Brain microvascular endothelial cell (primary cell): Measurements from ENCODE around the gene GLP2R.

Experiments
- DNase-seq: peaks from one replicate; pipeline ENCODE4 v3.0.0-alpha.2; 2020
- H3K27ac ChIP-seq: fragments of 250-450 bp; sonication (Bioruptor Pico); 2 replicates; pipeline ENCODE4 v1.5.1; 2020; ENCODE audit warnings: mild to moderate bottlenecking, moderate library complexity
- H3K27me3 ChIP-seq: fragments of 250-450 bp; sonication (Bioruptor Pico); replicated peaks from 2 replicates; pipeline ENCODE4 v1.5.1; 2020; ENCODE audit warnings: mild to moderate bottlenecking
- H3K36me3 ChIP-seq: fragments of 250-450 bp; sonication (Bioruptor Pico); replicated peaks from 2 replicates; pipeline ENCODE4 v1.5.1; 2020; ENCODE audit warnings: mild to moderate bottlenecking
- H3K4me3 ChIP-seq: 2 replicates; pipeline ENCODE4 v1.5.1; 2011; ENCODE audit warnings: low read depth, mild to moderate bottlenecking, control low read depth, low read length, moderate library complexity
- in situ Hi-C: cut with HindIII; loops from 2 replicates; pipeline ENCODE4 v1.10.0; 2017; ENCODE audit warnings: low sequenced_read_pairs, low pct_ligation_motif_present
- TF ChIP-seq, protein P1 (sequence below): IDR thresholded peaks from 2 replicates; pipeline ENCODE4 v1.5.1; 2011; ENCODE audit warnings: low read depth, mild to moderate bottlenecking, moderate library complexity, low read length, control low read depth, inconsistent platforms; ENCODE audit errors: missing control alignments

The GLP2R gene

DNA sequence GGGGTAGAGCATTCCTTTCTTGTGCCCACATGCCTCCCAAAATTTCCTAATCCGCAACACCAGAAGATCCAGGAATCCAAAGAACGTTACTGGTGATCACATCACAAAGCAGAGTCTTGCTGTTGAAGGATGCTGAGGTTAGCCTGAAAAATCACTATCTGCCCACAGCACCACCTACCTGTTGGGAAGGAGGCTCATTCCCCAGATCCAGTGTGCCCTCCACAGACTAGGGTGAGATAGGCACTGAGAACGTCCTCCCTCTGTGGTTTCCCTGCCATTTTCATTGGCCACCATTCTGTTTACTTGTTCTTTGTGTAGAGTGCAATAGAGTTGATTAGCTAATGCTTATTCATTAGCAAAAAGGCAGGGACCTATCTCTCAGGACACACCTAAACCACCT lies 49.0 kb downstream of the GLP2R start:
- Histone ChIP-seq H3K4me3 (no peak overlapping the region), H3K27me3 (no peaks in the 10 kb centered on the region), H3K36me3 (no peaks in the 10 kb centered on the region), H3K27ac (no peak overlapping the region)
- DNase-seq, result no peak
- TF ChIP-seq, protein P1, sequence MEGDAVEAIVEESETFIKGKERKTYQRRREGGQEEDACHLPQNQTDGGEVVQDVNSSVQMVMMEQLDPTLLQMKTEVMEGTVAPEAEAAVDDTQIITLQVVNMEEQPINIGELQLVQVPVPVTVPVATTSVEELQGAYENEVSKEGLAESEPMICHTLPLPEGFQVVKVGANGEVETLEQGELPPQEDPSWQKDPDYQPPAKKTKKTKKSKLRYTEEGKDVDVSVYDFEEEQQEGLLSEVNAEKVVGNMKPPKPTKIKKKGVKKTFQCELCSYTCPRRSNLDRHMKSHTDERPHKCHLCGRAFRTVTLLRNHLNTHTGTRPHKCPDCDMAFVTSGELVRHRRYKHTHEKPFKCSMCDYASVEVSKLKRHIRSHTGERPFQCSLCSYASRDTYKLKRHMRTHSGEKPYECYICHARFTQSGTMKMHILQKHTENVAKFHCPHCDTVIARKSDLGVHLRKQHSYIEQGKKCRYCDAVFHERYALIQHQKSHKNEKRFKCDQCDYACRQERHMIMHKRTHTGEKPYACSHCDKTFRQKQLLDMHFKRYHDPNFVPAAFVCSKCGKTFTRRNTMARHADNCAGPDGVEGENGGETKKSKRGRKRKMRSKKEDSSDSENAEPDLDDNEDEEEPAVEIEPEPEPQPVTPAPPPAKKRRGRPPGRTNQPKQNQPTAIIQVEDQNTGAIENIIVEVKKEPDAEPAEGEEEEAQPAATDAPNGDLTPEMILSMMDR, result no peak
- in situ Hi-C loops, result no loop called here

DNA sequence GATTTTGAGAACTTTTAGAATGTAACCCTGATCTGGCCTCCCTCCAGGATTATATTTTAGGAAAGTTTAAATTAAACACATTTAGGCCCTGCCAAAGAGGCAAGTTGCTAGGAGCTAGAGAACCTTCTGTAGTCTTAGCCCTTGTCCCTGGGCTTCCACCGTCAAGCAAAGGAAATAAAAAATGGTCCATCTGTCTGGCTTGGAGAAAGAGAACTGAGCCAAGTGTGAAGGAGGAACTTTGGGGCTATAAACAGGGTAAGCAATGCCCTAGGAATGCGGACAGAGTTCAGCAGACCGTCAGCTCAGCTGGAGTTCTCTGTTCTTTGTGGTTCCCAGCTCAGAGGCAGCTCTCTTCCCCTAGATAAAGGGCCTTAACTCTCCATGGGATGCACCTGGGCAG lies 49.7 kb downstream of the GLP2R start:
- no peaks in the 10 kb centered on the region for H3K36me3 ChIP-seq
- TF ChIP-seq, protein P1, result no peak
- no peak overlapping the region for H3K27ac ChIP-seq
- H3K27me3 ChIP-seq, result no peaks in the 10 kb centered on the region
- in situ Hi-C loops, result no loop called here
- peak; percentile 32 for DNase-seq
- no peak overlapping the region for H3K4me3 ChIP-seq

DNA sequence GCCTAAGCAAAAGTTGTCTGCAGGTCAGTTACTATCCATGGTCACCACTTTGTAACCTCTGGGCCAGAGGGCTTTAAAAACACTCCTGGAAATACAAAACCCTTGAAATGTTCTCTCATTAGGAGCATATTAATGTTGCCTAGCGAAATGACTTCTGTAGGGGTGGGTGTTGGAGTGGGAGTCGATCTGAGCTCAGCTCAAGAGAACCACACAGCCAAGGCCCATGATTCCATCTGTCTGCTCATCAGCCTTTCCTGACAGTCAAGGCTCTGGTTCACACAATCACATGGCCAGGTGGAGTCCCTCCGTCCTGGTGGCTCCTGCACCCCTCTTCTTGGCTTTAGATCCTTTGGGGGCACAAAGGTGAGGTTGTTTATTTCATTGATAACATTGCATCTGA lies 52.6 kb downstream of the GLP2R start:
- DNase-seq, result no peak
- TF ChIP-seq, protein P1, result no peak
- Histone ChIP-seq H3K4me3 (no peak overlapping the region), H3K27ac (no peak overlapping the region), H3K36me3 (no peaks in the 10 kb centered on the region), H3K27me3 (no peaks in the 10 kb centered on the region)
- in situ Hi-C loops, result no loop called here

DNA sequence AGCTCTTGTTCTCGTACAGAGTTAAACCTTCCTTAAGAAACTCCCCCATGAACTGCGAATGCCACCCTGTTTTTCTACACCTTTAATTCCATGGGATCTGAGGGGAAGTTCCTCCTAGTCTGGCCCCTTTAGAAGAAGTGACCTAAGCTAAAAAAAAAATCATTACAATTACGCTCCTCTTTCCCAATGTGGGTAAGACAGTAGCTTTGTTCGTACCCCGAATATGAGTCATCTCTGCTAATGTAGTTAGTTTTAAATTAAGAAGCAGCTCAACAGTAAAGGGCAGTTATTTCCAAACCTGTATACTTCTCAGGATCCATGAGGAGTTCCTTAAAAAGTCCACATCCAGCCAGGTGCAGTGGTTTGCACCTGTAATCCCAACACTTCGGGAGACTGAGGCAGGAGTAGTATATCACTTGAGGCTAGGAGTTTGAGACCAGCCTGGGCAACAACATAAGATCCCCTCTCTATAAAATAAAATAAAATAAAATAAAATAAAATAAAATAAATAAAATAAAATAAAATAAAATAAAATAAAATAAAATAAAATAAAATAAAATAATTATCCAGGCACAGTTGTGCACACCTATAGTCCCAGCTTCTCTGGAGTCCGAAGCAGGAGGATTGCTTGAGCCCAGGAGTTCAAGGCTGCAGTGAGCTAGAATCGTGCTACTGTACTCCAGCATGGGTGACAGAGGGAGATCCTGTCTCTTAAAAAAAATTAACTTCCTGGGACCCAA lies 53.2 kb downstream of the GLP2R start:
- TF ChIP-seq, protein P1, result no peak
- in situ Hi-C loops, result no loop called here
- no peak overlapping the region for H3K27ac ChIP-seq
- no peak overlapping the region for H3K4me3 ChIP-seq
- DNase-seq, result no peak
- H3K27me3 ChIP-seq, result no peaks in the 10 kb centered on the region
- no peaks in the 10 kb centered on the region for H3K36me3 ChIP-seq

DNA sequence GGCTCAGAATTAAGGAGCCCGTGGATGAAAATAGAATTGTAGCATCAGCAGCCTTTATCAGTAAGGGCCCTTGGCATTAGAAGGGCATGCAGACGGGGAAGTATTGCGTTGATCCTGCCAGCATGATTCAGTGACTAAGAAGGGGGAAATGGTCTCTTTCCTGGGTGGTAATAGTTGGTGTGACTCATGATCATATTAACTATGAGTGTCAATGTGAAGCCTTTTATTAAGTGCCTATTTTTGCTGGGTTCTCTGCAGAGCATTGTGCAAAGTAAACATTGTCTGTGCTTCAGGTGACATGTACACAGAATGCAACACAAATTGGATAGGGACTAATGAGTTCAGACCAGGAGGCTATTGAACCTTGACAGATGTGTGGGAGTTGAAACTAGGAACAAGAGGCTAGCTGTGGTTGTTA lies 54.9 kb downstream of the GLP2R start:
- no peak overlapping the region for H3K4me3 ChIP-seq
- H3K27me3 ChIP-seq, result no peaks in the 10 kb centered on the region
- no peaks in the 10 kb centered on the region for H3K36me3 ChIP-seq
- in situ Hi-C loops, result no loop called here
- TF ChIP-seq, protein P1, result no peak
- no peak for DNase-seq
- no peak overlapping the region for H3K27ac ChIP-seq

DNA sequence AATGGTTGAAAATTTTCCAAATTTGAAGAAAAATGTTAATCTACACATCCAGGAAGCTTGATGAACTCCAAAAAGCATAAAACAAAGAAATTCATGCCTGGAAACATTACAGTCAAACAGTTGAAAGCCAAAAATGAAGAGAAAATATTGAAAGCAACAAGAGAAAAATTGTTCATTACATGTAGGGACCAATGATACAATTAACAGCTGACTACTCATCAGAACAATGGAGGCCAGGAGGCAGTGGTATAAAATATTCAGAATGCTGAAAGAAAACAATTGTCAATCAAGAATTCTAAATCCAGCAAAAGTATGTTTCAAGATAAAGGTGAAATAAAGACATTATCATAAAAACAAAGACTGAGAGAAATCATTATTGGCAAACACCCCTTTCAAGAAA lies 57.7 kb downstream of the GLP2R start:
- DNase-seq, result no peak
- in situ Hi-C loops, result no loop called here
- H3K36me3 ChIP-seq, result no peaks in the 10 kb centered on the region
- H3K27me3 ChIP-seq, result no peaks in the 10 kb centered on the region
- H3K4me3 ChIP-seq, result no peak overlapping the region
- no peak overlapping the region for H3K27ac ChIP-seq
- TF ChIP-seq, protein P1, result no peak
